Neural progenitor cell (in vitro differentiated cells): ENCODE results near the gene DAP. TPM values are rescaled to one million over a fixed set of nuclear protein-coding genes. Genes with fewer than 3 reads are reported as not detected.

Experiments used
- DNase-seq: peaks from one replicate; pipeline ENCODE4 v3.0.0-alpha.2; 2016; ENCODE audit warnings: low spot score
- H2AFZ ChIP-seq: fragments of 200-600 bp; sonication (generic); replicated peaks from 2 replicates; pipeline ENCODE4 v1.6.1; 2016; ENCODE audit warnings: antibody characterized with exemption
- H3F3A ChIP-seq: fragments of 200-600 bp; sonication (generic); 2 replicates; pipeline ENCODE4 v1.6.1; 2016; ENCODE audit warnings: antibody characterized with exemption, low read depth
- H3K27ac ChIP-seq: fragments of 200-600 bp; sonication (generic); 2 replicates; pipeline ENCODE4 v1.5.1; 2016; ENCODE audit warnings: mild to moderate bottlenecking
- H3K27me3 ChIP-seq: fragments of 200-600 bp; sonication (generic); 2 replicates; pipeline ENCODE4 v1.6.1; 2016; ENCODE audit warnings: mild to moderate bottlenecking, moderate library complexity
- H3K36me3 ChIP-seq: fragments of 200-600 bp; sonication (generic); 2 replicates; pipeline ENCODE4 v1.5.1; 2016
- H3K4me1 ChIP-seq: fragments of 200-600 bp; sonication (generic); 2 replicates; pipeline ENCODE4 v1.6.1; 2016; ENCODE audit warnings: mixed run types
- H3K4me2 ChIP-seq: fragments of 200-600 bp; sonication (generic); 2 replicates; pipeline ENCODE4 v1.6.1; 2016
- H3K4me3 ChIP-seq: fragments of 200-600 bp; sonication (generic); 2 replicates; pipeline ENCODE4 v1.5.1; 2016
- H3K79me2 ChIP-seq: fragments of 200-600 bp; sonication (generic); 2 replicates; pipeline ENCODE4 v1.6.1; 2016; ENCODE audit warnings: low read depth
- H3K9ac ChIP-seq: fragments of 200-600 bp; sonication (generic); 2 replicates; pipeline ENCODE4 v1.6.1; 2016
- H3K9me3 ChIP-seq: fragments of 200-600 bp; sonication (generic); 2 replicates; pipeline ENCODE4 v1.5.1; 2016; ENCODE audit warnings: low read depth
- H4K20me1 ChIP-seq: fragments of 200-600 bp; sonication (generic); 2 replicates; pipeline ENCODE4 v1.6.1; 2016; ENCODE audit warnings: low read depth
- H3K27ac Mint-ChIP-seq: 3 replicates; pipeline ENCODE4 v1.8.0; 2021; ENCODE audit warnings: mixed read lengths
- H3K27me3 Mint-ChIP-seq: 2 replicates; pipeline ENCODE4 v1.8.0; 2022; ENCODE audit warnings: low read depth, mild to moderate bottlenecking, inconsistent platforms, moderate library complexity, mixed read lengths; ENCODE audit not compliant: insufficient read depth
- H3K36me3 Mint-ChIP-seq: 3 replicates; pipeline ENCODE4 v1.8.0; 2021; ENCODE audit warnings: mixed read lengths
- H3K4me1 Mint-ChIP-seq: 3 replicates; pipeline ENCODE4 v1.8.0; 2021; ENCODE audit warnings: mixed read lengths
- H3K4me3 Mint-ChIP-seq: 3 replicates; pipeline ENCODE4 v1.8.0; 2021; ENCODE audit warnings: mild to moderate bottlenecking, moderate library complexity, mixed read lengths
- H3K9me3 Mint-ChIP-seq: 3 replicates; pipeline ENCODE4 v1.8.0; 2020; ENCODE audit warnings: mixed read lengths
- EZH2 ChIP-seq: fragments of 200-600 bp; sonication (generic); IDR thresholded peaks from 2 replicates; pipeline ENCODE4 v1.6.1; 2017; ENCODE audit warnings: antibody characterized with exemption, mild to moderate bottlenecking, moderate library complexity
- EZH2phosphoT487 ChIP-seq: fragments of 200-600 bp; sonication (generic); IDR thresholded peaks from 2 replicates; pipeline ENCODE4 v1.6.1; 2017; ENCODE audit warnings: antibody characterized with exemption
- total RNA-seq: library from RNA; depleted of rRNA; stranded (reverse); fragments of >200 nt; gene quantifications from 2 replicates; pipeline ENCODE4 v1.2.3, GENCODE V29; 2015; ENCODE audit warnings: low replicate concordance
- TF ChIP-seq, protein P1 (sequence below): fragments of 200-600 bp; sonication (generic); IDR thresholded peaks from 2 replicates; pipeline ENCODE4 v1.5.1; 2017; ENCODE audit warnings: antibody characterized with exemption, mild to moderate bottlenecking

The DAP gene
- total RNA-seq, 1 donor from 2014 or later, result 12.2 TPM

DNA sequence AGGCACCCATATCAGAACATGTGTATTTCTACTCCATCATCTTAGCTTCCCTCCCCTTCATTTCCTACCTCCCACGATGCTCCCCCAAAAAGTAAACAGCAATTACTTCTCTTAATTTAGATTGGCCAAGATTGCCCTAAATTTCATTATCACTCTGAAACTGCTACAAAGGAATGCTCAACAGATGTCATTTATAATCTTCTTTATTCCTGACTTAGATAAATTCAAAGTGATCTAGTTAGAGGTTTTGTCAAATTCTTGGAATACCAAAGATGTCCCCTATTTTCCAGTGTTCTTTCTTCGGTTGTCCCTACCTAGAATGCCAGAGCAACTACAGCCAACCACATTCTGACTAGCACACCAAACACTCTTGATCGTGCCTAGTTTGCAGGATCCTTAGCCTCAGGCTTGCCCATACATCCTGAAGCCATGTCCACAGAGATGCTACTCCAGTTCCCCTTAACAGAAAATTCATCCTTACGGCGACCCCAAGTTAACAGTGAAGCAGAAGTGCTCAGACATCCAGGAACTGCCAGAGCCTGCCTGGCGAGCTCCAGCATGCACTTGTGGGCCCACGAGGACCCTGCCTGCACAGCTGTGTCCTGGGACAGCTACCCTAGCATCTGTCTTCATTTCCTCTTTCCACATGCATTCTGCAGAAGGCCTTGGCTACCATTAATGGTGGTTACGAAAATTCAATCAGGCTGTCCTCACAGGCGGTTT, 31.6 kb downstream of the DAP start:
- H3K4me3 ChIP-seq, result no peak overlapping the region
- H3K4me2 ChIP-seq, result no peak overlapping the region
- no peaks in the 10 kb centered on the region for H3K4me1 Mint-ChIP-seq
- no peaks in the 10 kb centered on the region for H3K36me3 ChIP-seq
- H4K20me1 ChIP-seq, result no peaks in the 10 kb centered on the region
- no peak for TF ChIP-seq EZH2
- no peak for TF ChIP-seq EZH2phosphoT487
- TF ChIP-seq, protein P1, sequence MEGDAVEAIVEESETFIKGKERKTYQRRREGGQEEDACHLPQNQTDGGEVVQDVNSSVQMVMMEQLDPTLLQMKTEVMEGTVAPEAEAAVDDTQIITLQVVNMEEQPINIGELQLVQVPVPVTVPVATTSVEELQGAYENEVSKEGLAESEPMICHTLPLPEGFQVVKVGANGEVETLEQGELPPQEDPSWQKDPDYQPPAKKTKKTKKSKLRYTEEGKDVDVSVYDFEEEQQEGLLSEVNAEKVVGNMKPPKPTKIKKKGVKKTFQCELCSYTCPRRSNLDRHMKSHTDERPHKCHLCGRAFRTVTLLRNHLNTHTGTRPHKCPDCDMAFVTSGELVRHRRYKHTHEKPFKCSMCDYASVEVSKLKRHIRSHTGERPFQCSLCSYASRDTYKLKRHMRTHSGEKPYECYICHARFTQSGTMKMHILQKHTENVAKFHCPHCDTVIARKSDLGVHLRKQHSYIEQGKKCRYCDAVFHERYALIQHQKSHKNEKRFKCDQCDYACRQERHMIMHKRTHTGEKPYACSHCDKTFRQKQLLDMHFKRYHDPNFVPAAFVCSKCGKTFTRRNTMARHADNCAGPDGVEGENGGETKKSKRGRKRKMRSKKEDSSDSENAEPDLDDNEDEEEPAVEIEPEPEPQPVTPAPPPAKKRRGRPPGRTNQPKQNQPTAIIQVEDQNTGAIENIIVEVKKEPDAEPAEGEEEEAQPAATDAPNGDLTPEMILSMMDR, result no peak
- H3K4me1 ChIP-seq, result no peaks in the 10 kb centered on the region
- H3K27me3 ChIP-seq, result no peaks in the 10 kb centered on the region
- no peak overlapping the region for H3K27ac Mint-ChIP-seq
- peaks cover 2% of the 10 kb centered on the region for H3K27me3 Mint-ChIP-seq
- H2AFZ ChIP-seq, result no peak overlapping the region
- H3K36me3 Mint-ChIP-seq, result peaks cover 28% of the 10 kb centered on the region
- no peaks in the 10 kb centered on the region for H3K9me3 Mint-ChIP-seq
- no peak for DNase-seq
- no peak overlapping the region for H3K9ac ChIP-seq
- H3K27ac ChIP-seq, result no peak overlapping the region
- peaks cover 8% of the 10 kb centered on the region for H3F3A ChIP-seq
- no peaks in the 10 kb centered on the region for H3K9me3 ChIP-seq
- no peak overlapping the region for H3K4me3 Mint-ChIP-seq
- no peaks in the 10 kb centered on the region for H3K79me2 ChIP-seq

DNA sequence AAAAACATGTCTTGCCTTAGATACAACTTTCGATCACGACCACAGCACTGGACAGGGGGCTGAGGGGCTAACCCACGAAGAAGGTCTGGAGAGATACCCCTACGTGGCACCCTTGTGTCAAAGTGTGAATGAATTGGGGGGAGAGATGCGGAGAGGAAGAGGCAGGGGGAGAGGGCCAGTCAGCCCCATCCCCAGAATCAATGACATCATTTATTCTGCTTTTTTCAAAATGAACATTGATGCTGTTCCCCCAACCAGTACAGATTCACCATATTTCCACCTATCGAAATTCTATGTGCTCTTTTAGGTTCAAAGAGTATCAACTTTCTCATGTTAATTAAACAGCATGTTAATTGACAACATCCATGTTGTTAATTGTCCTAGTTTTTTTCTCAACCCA, 32.4 kb downstream of the DAP start:
- no peaks in the 10 kb centered on the region for H3K9me3 ChIP-seq
- H3K27ac ChIP-seq, result no peak overlapping the region
- peaks cover 2% of the 10 kb centered on the region for H3K27me3 Mint-ChIP-seq
- H3K36me3 Mint-ChIP-seq, result peaks cover 25% of the 10 kb centered on the region
- no peaks in the 10 kb centered on the region for H3K4me1 ChIP-seq
- H3K4me1 Mint-ChIP-seq, result no peaks in the 10 kb centered on the region
- no peak overlapping the region for H2AFZ ChIP-seq
- H3K79me2 ChIP-seq, result no peaks in the 10 kb centered on the region
- no peak overlapping the region for H3K9ac ChIP-seq
- H3K4me2 ChIP-seq, result no peak overlapping the region
- no peak for DNase-seq
- H4K20me1 ChIP-seq, result no peaks in the 10 kb centered on the region
- H3K27me3 ChIP-seq, result no peaks in the 10 kb centered on the region
- H3K4me3 ChIP-seq, result no peak overlapping the region
- no peak overlapping the region for H3K4me3 Mint-ChIP-seq
- no peaks in the 10 kb centered on the region for H3K9me3 Mint-ChIP-seq
- TF ChIP-seq, protein P1, result no peak
- no peak for TF ChIP-seq EZH2
- no peak for TF ChIP-seq EZH2phosphoT487
- no peaks in the 10 kb centered on the region for H3K36me3 ChIP-seq
- H3F3A ChIP-seq, result peaks cover 8% of the 10 kb centered on the region
- no peak overlapping the region for H3K27ac Mint-ChIP-seq

DNA sequence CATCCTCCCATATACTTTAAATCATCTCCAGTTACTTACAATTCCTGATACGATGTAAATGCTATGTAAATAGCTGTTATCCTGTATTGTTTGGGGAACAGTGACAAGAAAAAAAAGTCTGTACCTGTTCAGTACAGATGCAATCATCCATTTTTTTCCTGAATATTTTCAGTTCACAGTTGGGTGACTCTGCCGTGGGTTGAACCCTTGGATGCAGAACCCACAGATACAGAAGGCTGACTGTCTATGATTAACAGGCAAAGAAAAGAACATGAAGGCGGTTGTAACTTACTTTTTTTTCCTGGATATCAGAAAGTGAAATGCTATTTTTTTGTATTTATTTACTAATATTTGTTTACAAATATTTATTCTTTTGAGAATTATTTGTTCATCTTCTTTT, 33.2 kb downstream of the DAP start:
- H4K20me1 ChIP-seq, result no peaks in the 10 kb centered on the region
- no peak overlapping the region for H3K27ac Mint-ChIP-seq
- no peak for DNase-seq

More for the DNA sequence above, 33.2 kb downstream of the DAP start:
- H3K4me3 ChIP-seq, result no peak overlapping the region
- no peak overlapping the region for H3K27ac ChIP-seq
- no peak overlapping the region for H3K4me2 ChIP-seq
- peaks cover 8% of the 10 kb centered on the region for H3F3A ChIP-seq
- Mint-ChIP-seq H3K27me3 (peaks cover 2% of the 10 kb centered on the region), H3K36me3 (peaks cover 17% of the 10 kb centered on the region), H3K4me3 (no peak overlapping the region), H3K4me1 (no peaks in the 10 kb centered on the region), H3K9me3 (no peaks in the 10 kb centered on the region)
- H3K9me3 ChIP-seq, result no peaks in the 10 kb centered on the region
- TF ChIP-seq, protein P1, result no peak
- TF ChIP-seq EZH2 (no peak), EZH2phosphoT487 (no peak)
- no peaks in the 10 kb centered on the region for H3K36me3 ChIP-seq
- no peaks in the 10 kb centered on the region for H3K4me1 ChIP-seq
- no peaks in the 10 kb centered on the region for H3K79me2 ChIP-seq
- H3K9ac ChIP-seq, result no peak overlapping the region
- H2AFZ ChIP-seq, result no peak overlapping the region
- H3K27me3 ChIP-seq, result no peaks in the 10 kb centered on the region
